SK-N-SH (cell line): Measurements from ENCODE around the gene DNAH14. TPM values are rescaled to one million over a fixed set of nuclear protein-coding genes. Genes with fewer than 3 reads are reported as not detected.

ENCODE experiments used
- CTCF ChIA-PET: fragments of 300-600, 350-600 bp; formaldehyde crosslinking; extraction: SDS; loops from one replicate; lab custom pipeline; 2021; lab: Yijun Ruan, JAX
- POLR2A ChIA-PET: fragments of 350-600 bp; sonication (Branson Sonifier 250); formaldehyde crosslinking; extraction: SDS; loops from one replicate; lab custom pipeline; 2020; ENCODE audit warnings: antibody characterized with exemption, inconsistent platforms; lab: Yijun Ruan, JAX
- DNase-seq: peaks from one replicate; pipeline ENCODE4 v3.0.0; 2012
- H2AFZ ChIP-seq: fragments of 200-600 bp; sonication (generic); 2 replicates; pipeline ENCODE4 v1.8.1; 2016; ENCODE audit warnings: antibody characterized with exemption, mild to moderate bottlenecking, low read depth
- H3F3A ChIP-seq: fragments of 200-600 bp; sonication (generic); replicated peaks from 2 replicates; pipeline ENCODE3; 2016; ENCODE audit warnings: antibody characterized with exemption, mild to moderate bottlenecking; ENCODE audit not compliant: insufficient read depth
- H3K27ac ChIP-seq, 2 experiments: fragments of 200-500 bp in 1 of 2; fragments of 200-600 bp in 1 of 2; sonication (Bioruptor generic) in 1 of 2; sonication (generic), shearing (Covaris generic) in 1 of 2; 2 replicates each; pipeline versions ENCODE4 v1.5.1 to v1.6.1; 2014 to 2016; ENCODE audit warnings: low read depth in 2 of 2, inconsistent platforms in 1 of 2, low read length in 1 of 2, mild to moderate bottlenecking in 1 of 2, mixed read lengths in 1 of 2
- H3K27me3 ChIP-seq: fragments of 200-600 bp; sonication (generic), shearing (Covaris generic); 2 replicates; pipeline ENCODE4 v1.6.1; 2016; ENCODE audit warnings: mixed run types; ENCODE audit not compliant: insufficient read depth
- H3K36me3 ChIP-seq, 2 experiments: fragments of 200-500 bp in 1 of 2; fragments of 200-600 bp in 1 of 2; sonication (Bioruptor generic) in 1 of 2; sonication (generic) in 1 of 2; replicated peaks in 1 of 2; 2 replicates each; pipeline versions ENCODE3 to v1.5.1; 2014 to 2016; ENCODE audit warnings: low read length in 1 of 2, mild to moderate bottlenecking in 1 of 2; ENCODE audit not compliant: insufficient read depth in 2 of 2, control insufficient read depth in 1 of 2
- H3K4me1 ChIP-seq, 2 experiments: fragments of 200-500 bp in 1 of 2; fragments of 200-600 bp in 1 of 2; sonication (Bioruptor generic) in 1 of 2; sonication (generic), shearing (Covaris generic) in 1 of 2; 2 replicates each; pipeline versions ENCODE4 v1.5.1 to v1.6.1; 2014 to 2016; ENCODE audit warnings: low read depth in 1 of 2, low read length in 1 of 2, mixed run types in 1 of 2; ENCODE audit not compliant: insufficient read depth in 2 of 2, control insufficient read depth in 1 of 2
- H3K4me2 ChIP-seq: fragments of 200-600 bp; sonication (generic), shearing (Covaris generic); 2 replicates; pipeline ENCODE4 v1.6.1; 2017; ENCODE audit warnings: mixed run types
- H3K4me3 ChIP-seq, 2 experiments: fragments of 200-500 bp in 1 of 2; fragments of 200-600 bp in 1 of 2; sonication (Bioruptor generic) in 1 of 2; sonication (generic), shearing (Covaris generic) in 1 of 2; 2 replicates each; pipeline versions ENCODE4 v1.5.1 to v1.8.1; 2014 to 2016; ENCODE audit warnings: low read depth in 2 of 2, inconsistent platforms in 1 of 2, low read length in 1 of 2, mild to moderate bottlenecking in 1 of 2, mixed read lengths in 1 of 2, moderate library complexity in 1 of 2
- H3K79me2 ChIP-seq: fragments of 200-600 bp; sonication (generic); 2 replicates; pipeline ENCODE4 v1.8.1; 2017; ENCODE audit warnings: mild to moderate bottlenecking; ENCODE audit not compliant: insufficient read depth
- H3K9ac ChIP-seq: fragments of 200-600 bp; sonication (generic); 2 replicates; pipeline ENCODE4 v1.6.1; 2017; ENCODE audit warnings: mixed run types
- H3K9me2 ChIP-seq: fragments of 200-600 bp; sonication (generic); 2 replicates; pipeline ENCODE4 v1.6.1; 2017; ENCODE audit warnings: mixed run types
- H3K9me3 ChIP-seq: fragments of 200-600 bp; sonication (generic); 2 replicates; pipeline ENCODE4 v1.6.1; 2017; ENCODE audit warnings: mixed run types, mild to moderate bottlenecking, moderate library complexity
- H4K20me1 ChIP-seq: fragments of 200-600 bp; sonication (generic); 2 replicates; pipeline ENCODE4 v1.6.1; 2017; ENCODE audit warnings: mild to moderate bottlenecking, mixed run types; ENCODE audit not compliant: insufficient read depth
- CHD2 ChIP-seq: fragments of 150-350 bp; IDR thresholded peaks from 2 replicates; pipeline ENCODE4 v1.6.1; 2018; ENCODE audit warnings: low read length; ENCODE audit not compliant: partially characterized antibody
- EP300 ChIP-seq, 2 experiments: IDR thresholded peaks; 2 replicates each; pipeline versions ENCODE4 v1.4.0 to v1.6.1; 2012; ENCODE audit warnings: borderline replicate concordance in 1 of 2, low read depth in 1 of 2, low read length in 1 of 2
- EZH2phosphoT487 ChIP-seq: fragments of 200-600 bp; sonication (generic); IDR thresholded peaks from 2 replicates; pipeline ENCODE4 v1.6.1; 2017; ENCODE audit warnings: low read depth, mixed run types, mild to moderate bottlenecking, antibody characterized with exemption, moderate library complexity, borderline replicate concordance
- FOSL2 ChIP-seq: IDR thresholded peaks from 2 replicates; pipeline ENCODE4 v1.4.0; 2012; ENCODE audit warnings: low read depth, mild to moderate bottlenecking, moderate library complexity, borderline replicate concordance
- FOXM1 ChIP-seq: IDR thresholded peaks from 2 replicates; pipeline ENCODE4 v1.4.0; 2012; ENCODE audit warnings: low read depth, mild to moderate bottlenecking
- JUND ChIP-seq: IDR thresholded peaks from 2 replicates; pipeline ENCODE4 v1.4.0; 2012
- RAD21 ChIP-seq: IDR thresholded peaks from 2 replicates; pipeline ENCODE4 v1.6.1; 2012; ENCODE audit warnings: mild to moderate bottlenecking, low read length
- SIN3A ChIP-seq: IDR thresholded peaks from 2 replicates; pipeline ENCODE4 v1.6.1; 2012; ENCODE audit warnings: low read depth, mild to moderate bottlenecking, low read length, moderate library complexity, borderline replicate concordance
- TEAD4 ChIP-seq: IDR thresholded peaks from 2 replicates; pipeline ENCODE4 v1.4.0; 2012; ENCODE audit warnings: mild to moderate bottlenecking, borderline replicate concordance; ENCODE audit not compliant: insufficient read depth
- WGBS: methylation state at CpG from one replicate; pipeline ENCODE4 v1.1.6; 2017; ENCODE audit warnings: low lambda C conversion rate; 5-methylcytosine and 5-hydroxymethylcytosine counted together
- polyA plus RNA-seq, 3 experiments: library from polyadenylated mRNA; depleted of rRNA; stranded (reverse); fragments of >200 nt; gene quantifications; 2 replicates each; pipeline ENCODE4 v1.2.3, GENCODE V29; 2012
- TF ChIP-seq, protein P1 (sequence below): IDR thresholded peaks from 2 replicates; pipeline ENCODE4 v1.4.0; 2012; ENCODE audit warnings: low read depth, borderline replicate concordance
- TF ChIP-seq, protein P2 (sequence below): fragments of 200-600 bp; sonication (generic); IDR thresholded peaks from 2 replicates; pipeline ENCODE4 v1.6.1; 2017; ENCODE audit warnings: antibody characterized with exemption, mild to moderate bottlenecking, moderate library complexity
- TF ChIP-seq, protein P3 (sequence below): IDR thresholded peaks from 2 replicates; pipeline ENCODE4 v1.4.0; 2012; ENCODE audit warnings: low read depth

DNAH14 gene
- polyA plus RNA-seq, 1 of the 3 experiments (the other 2 are of a cell fraction) = 8.0 TPM

DNA sequence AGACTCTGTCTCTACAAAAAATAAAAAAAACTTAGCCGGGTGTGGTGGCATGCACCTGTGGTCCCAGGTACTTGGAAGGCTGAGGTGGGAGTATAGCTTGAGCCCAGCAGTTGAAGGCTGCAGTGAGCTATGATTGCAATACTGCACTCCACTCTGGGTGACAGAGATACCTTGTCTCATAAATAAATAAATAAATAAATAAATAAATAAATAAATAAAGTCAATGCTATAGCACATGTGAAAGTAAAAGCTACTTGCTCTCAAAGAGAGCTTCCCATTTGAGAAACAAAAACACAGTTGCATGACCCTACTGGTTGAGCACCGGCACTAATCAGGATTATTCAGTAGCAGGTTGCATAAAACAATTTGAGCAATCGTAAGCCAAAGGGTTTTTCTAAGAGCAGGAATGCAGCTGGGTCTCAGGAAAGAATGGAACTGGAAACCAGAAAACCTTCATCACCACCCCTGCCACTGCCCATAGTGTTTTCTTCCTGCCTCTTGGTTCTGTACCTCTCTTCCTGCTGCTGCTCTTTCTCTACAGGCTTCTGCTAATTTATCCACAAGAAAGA is 29.3 kb upstream of the DNAH14 start:
- Histone ChIP-seq H3K27ac (no peak overlapping the region), H4K20me1 (no peaks in the 10 kb centered on the region), H3K9me3 (no peaks in the 10 kb centered on the region; the same call in 1 of the 2 replicates), H3K79me2 (no peaks in the 10 kb centered on the region), H3K9me2 (no peaks in the 10 kb centered on the region), H3K4me3 (no peak overlapping the region), H3K9ac (no peak overlapping the region), H3K4me1 (peaks cover 0 to 7% of the 10 kb centered on the region in 2 experiments; a peak in 2 of 4 replicates), H3K4me2 (no peak overlapping the region), H3K36me3 (no peaks in the 10 kb centered on the region), H3F3A (no peaks in the 10 kb centered on the region), H3K27me3 (no peaks in the 10 kb centered on the region), H2AFZ (no peak overlapping the region)
- ChIA-PET POLR2A (no interaction called here), CTCF (interaction anchor here (0.9 to 3.0 kb wide), 2 partner anchors 23 to 386 kb away, joined by 4 to 8 read pairs; no protein-coding TSS in a partner anchor)
- no peak for DNase-seq
- 76% methylated on average over 3 of the region's 3 CpGs for WGBS
- TF ChIP-seq, protein P1, sequence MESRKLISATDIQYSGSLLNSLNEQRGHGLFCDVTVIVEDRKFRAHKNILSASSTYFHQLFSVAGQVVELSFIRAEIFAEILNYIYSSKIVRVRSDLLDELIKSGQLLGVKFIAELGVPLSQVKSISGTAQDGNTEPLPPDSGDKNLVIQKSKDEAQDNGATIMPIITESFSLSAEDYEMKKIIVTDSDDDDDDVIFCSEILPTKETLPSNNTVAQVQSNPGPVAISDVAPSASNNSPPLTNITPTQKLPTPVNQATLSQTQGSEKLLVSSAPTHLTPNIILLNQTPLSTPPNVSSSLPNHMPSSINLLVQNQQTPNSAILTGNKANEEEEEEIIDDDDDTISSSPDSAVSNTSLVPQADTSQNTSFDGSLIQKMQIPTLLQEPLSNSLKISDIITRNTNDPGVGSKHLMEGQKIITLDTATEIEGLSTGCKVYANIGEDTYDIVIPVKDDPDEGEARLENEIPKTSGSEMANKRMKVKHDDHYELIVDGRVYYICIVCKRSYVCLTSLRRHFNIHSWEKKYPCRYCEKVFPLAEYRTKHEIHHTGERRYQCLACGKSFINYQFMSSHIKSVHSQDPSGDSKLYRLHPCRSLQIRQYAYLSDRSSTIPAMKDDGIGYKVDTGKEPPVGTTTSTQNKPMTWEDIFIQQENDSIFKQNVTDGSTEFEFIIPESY = no peak
- TF ChIP-seq JUND = no peak
- no peak for TF ChIP-seq FOSL2
- no peak for TF ChIP-seq RAD21

- H3K4me1 ChIP-seq = peaks cover 0 to 7% of the 10 kb centered on the region in 2 experiments; a peak in 2 of 4 replicates
- no peaks in the 10 kb centered on the region for H3K79me2 ChIP-seq
- H3K9me3 ChIP-seq = no peaks in the 10 kb centered on the region; the same call in 1 of the 2 replicates
- no peak for DNase-seq
- no peaks in the 10 kb centered on the region for H3K9me2 ChIP-seq
- no peak overlapping the region for H3K27ac ChIP-seq
- WGBS = 67% methylated on average over 5 of the region's 5 CpGs
- no peak overlapping the region for H3K4me2 ChIP-seq
- ChIA-PET CTCF (interaction anchor here (2.1 to 3.0 kb wide), 2 partner anchors 21 to 387 kb away, joined by 8 to 14 read pairs; no protein-coding TSS in a partner anchor), POLR2A (no interaction called here)
- no peak overlapping the region for H3K9ac ChIP-seq
- no peak overlapping the region for H2AFZ ChIP-seq
- TF ChIP-seq, protein P2, sequence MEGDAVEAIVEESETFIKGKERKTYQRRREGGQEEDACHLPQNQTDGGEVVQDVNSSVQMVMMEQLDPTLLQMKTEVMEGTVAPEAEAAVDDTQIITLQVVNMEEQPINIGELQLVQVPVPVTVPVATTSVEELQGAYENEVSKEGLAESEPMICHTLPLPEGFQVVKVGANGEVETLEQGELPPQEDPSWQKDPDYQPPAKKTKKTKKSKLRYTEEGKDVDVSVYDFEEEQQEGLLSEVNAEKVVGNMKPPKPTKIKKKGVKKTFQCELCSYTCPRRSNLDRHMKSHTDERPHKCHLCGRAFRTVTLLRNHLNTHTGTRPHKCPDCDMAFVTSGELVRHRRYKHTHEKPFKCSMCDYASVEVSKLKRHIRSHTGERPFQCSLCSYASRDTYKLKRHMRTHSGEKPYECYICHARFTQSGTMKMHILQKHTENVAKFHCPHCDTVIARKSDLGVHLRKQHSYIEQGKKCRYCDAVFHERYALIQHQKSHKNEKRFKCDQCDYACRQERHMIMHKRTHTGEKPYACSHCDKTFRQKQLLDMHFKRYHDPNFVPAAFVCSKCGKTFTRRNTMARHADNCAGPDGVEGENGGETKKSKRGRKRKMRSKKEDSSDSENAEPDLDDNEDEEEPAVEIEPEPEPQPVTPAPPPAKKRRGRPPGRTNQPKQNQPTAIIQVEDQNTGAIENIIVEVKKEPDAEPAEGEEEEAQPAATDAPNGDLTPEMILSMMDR = no peak
- no peak for TF ChIP-seq EZH2phosphoT487
- TF ChIP-seq, protein P3, sequence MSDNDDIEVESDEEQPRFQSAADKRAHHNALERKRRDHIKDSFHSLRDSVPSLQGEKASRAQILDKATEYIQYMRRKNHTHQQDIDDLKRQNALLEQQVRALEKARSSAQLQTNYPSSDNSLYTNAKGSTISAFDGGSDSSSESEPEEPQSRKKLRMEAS = no peak
- TF ChIP-seq EP300 (IDR thresholded peaks at IDR 0.05; ENCODE audit: borderline replicate concordance in 1 of 2, low read depth in 1 of 2, low read length in 1 of 2) = no peak
- no peak for TF ChIP-seq CHD2
- TF ChIP-seq SIN3A = no peak
- no peak for TF ChIP-seq TEAD4
- no peak for TF ChIP-seq RAD21
- TF ChIP-seq FOXM1 = no peak
- no peaks in the 10 kb centered on the region for H3F3A ChIP-seq
- H3K36me3 ChIP-seq = no peaks in the 10 kb centered on the region
- H3K4me3 ChIP-seq = no peak overlapping the region
- H4K20me1 ChIP-seq = no peaks in the 10 kb centered on the region
- no peaks in the 10 kb centered on the region for H3K27me3 ChIP-seq
Observed at GRCh38 chr1:224901087-224901810, 28.2 kb upstream of the DNAH14 start.
